GM21717 (cell line): ENCODE measurements around the gene SH2D1B.
"Not testable (repeated sequence)": the region's sequence is repeated elsewhere in the genome, so short reads cannot be mapped to it uniquely, and the experiment has no call there.

Source experiments
- ATAC-seq: cut with Tn5 transposase; IDR thresholded peaks from one replicate; pipeline ENCODE4 v1.9.1; 2021; ENCODE audit warnings: mild to moderate bottlenecking, moderate library complexity; ENCODE audit not compliant: unreplicated experiment

SH2D1B gene

DNA sequence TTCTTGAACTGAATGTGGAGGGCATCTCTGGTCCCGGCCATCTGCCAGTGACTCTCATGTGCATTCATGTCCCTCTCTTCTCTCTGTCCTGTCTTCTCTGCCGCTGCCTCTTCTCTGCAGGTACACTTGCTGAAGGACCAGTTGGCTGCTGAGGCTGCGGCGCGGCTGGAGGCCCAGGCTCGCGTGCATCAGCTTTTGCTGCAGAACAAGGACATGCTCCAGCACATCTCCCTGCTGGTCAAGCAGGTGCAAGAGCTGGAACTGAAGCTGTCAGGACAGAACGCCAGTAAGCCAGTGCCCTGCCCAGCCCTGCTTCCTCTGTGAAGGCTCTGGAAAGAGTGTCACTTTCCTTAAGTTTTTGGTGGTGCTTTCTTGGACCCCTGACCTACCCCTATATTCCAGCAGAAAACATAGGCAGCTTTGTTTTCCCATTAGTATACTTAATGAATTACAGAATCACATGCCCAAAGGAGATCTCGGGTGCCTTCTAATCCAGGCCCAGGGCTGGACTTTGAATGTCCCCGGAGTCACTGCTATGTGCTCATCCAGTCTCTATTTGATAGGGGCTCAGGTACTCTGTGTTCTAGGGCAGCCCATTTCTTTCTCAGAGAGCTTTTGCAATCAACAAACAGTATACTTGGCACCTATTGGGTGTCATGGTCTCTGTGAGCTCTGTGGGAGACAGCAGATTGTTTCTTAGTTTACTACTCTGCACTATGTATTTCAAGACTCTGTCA is 46.5 kb downstream of the SH2D1B start:
- no peak for ATAC-seq

DNA sequence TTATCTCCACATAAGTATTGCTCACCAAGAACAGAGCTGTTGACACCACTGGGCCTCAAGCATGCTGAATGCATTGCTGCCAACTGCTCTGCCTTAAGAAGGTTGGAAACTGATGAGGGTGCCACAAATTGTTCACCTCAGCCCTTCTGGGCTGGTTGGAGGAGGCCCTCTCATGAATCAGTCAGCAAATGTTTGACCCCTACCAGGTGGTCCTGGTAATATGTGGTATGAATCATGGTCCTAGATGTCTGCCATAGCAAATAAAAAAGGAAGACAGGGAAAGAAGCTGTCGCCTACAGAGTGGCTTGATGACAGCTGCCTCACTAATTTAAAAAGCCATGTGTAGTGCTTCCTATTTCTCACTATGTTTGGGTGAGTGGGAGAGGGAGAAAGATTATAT is 47.4 kb downstream of the SH2D1B start:
- no peak for ATAC-seq

DNA sequence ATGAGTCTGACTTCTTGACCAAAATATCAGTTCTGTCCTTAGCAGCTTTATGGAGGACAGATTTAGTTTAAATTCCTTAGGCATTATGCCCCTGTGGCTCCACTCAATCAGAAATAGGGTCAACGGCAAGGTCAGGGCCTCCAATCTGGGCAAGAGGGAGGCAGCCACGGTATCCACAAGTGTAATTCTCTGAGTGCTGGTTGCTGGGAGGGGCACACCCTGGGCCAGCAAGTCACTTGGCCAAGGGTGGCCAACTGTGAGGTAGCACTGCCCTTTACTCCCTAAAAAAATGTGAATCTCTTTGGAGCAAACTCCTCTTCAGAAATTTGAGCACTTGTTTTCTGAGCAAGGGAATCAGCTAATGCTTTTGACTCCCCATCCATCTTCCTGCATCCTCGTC is 48.1 kb downstream of the SH2D1B start:
- ATAC-seq = no peak

DNA sequence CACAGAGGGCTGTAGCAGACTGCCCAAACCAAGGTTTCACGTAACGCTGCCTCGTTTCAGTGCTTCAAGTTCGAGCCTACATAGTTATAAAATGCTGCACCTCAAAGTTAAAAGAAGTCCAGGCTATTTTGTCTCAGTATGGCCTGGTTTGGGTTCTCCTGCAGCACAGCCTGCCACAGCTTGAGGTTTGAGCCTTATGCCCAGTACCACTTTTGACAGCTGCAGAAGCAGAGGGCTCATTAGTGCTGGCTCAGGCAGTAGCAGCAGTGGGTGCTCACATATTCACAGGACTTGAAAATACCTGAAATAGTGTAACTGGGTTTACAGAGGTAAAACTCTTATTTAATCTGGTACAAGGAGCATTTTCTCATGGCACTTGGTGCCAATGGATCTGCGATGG is 50.6 kb downstream of the SH2D1B start:
- no peak for ATAC-seq

DNA sequence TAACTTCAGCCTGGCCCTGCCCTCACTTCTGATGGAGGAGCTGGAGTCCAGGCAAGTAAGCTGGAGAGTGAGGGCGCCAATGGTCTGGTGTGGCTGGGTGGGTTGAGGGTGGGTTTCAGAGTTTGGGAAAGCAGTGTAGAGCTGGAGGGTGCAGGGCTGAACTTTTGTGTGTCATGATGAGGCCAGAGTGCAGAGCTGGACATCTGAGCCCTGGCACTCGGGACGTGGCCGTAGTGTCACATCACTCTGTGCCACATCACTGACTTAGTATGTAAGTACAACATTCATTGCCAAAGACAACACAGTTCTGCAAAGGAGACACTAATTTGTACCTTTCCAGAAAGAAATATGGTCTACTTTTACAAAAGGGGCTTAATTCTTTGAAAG is 51.1 kb downstream of the SH2D1B start:
- ATAC-seq = no peak

DNA sequence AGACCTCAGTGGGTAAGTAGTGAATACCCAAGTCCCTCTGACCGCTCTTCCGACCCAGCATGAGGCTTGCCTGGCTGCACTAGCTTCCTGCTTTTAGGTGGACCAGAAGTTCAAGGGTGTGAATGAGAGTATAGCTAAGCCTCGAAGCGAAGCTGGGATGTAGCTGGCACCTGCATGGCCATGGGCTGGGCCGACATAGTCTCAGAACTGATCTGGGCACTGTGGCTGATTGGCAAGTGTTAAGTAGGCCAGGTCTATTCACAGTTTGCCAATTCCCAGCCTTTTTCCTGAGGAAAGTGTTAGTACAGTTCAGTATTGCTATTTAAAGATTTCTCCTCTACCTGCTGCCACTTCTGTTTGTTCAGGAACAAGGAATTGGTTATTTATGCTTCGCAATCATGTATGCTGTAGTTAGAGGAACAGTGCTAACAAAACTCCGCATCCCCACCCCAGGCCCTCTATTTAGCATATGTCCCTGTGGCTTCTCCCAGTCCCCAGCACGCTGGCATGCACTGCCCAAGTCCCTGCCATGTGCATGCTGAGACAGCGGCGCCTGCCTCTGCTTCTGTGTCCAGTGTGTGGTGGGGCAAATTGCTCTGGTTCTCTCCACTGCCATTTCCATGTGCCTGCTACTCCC is 51.6 kb downstream of the SH2D1B start:
- no peak for ATAC-seq

DNA sequence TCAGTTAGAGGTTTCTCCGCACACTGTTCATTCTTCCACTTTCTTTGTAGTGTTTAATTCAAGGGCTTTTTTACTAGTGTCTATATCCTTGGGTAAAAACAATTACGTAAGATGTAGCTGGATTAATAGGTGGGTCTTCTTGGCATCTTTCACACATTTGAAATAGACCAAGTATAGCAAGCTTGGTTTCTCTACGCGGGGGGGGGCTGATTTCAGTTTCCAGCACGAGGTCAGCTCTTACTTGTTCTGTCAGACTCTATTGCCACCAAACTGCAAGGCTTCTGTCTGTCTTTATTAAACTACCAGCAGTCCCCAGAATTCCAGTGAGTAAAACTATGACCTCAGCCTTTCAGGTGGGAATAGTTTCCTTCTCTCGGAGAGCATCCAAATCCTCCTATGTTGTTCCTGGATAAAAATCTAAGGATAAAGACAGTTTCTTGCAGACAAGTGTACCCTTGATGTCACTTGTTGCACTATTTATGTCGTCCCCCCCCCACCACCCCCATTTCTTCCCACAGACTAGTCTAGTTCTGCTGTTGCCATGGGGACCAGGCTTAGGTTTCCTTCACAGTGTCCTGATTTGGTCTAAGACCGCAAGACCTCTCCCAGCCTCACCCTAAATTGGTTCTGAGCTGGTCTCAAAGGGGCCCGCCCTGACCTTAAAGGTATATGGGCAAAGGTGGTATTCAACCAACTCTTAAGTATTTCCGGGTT is 52.3 kb downstream of the SH2D1B start:
- no peak for ATAC-seq

DNA sequence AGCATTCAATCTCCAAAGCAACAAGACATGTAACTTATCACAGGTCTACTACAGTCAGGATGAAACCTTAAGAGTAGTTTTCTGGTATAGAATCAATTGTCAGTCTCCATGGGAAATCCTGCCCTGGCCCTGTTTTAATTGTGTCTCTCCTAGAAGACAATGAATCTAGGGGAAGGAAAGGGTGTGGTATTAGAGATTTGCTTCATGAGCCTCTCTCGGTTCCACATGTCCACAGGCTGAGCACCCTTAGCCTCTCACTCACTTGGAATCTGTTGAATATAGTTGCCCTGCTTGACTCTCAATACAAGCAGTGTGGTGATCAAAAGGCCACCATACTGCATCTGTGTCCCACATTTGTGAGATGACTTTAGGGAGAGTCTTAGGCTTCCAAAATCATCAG is 53.0 kb downstream of the SH2D1B start:
- ATAC-seq = no peak

DNA sequence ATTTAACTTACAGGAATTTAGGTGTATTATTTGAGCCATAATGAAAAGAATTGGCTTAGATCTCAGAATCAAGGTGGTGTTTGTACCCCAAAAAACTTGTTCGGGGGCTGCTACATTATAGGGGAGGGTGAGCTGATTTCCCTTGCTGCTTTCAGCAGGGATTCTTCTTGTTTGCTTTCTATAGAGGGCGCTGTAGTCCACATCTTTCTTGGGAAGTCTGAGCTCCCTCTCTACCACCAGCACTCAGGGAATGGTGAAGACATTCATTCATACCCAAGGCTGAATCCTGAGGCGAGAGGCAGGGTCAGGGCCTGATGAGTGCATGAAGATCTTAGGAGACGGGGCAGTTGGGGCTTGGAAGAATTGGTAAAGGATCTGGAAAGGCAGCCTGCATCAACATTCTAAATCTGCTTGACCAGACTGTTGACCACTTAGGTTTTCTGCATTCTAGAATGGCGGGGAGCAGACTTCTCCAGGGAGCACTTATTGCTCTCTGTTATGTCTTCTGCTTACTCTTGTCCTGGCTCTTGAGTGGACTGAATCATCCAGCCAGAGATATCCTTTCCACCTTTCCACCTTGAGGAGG is 54.2 kb downstream of the SH2D1B start:
- ATAC-seq = no peak

DNA sequence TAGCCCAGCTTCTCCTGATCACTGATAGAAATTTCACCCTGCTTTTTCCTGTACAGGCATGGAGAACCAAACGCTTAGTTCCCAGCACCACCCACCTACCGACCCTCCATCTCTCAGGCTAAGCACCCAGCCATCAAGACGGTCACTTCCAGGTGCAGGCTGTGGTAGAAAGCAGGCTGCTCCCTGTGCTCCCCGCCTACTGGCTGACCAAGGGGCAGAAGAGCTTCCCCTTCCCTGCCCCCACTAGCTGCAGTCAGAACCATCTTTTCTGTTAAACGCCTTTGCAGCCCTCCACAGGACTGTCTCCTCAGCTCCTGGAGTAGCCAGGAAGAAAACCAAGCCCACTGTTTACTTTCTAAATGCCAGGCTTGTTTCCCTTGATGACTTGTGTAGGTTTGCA is 58.2 kb downstream of the SH2D1B start:
- ATAC-seq = no peak

DNA sequence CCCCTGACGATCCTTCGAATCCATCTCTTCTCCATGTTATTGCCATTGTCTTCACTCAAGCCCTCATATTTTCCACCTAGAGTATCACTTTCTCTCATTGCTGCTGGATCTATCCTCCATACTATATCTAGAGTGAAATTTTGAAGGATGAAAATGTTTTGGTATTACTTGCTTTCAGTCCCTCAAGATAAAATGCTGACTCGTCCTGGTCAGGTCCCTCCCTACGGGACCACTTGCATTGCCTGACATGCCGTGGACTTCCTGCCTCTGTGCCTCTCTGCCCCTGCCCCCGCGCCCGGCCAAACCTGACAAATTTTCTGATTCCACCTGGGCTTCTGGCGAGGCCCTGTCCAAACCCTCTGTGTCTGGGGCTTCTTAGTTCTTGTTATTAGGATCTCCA is 58.9 kb downstream of the SH2D1B start:
- no peak for ATAC-seq

DNA sequence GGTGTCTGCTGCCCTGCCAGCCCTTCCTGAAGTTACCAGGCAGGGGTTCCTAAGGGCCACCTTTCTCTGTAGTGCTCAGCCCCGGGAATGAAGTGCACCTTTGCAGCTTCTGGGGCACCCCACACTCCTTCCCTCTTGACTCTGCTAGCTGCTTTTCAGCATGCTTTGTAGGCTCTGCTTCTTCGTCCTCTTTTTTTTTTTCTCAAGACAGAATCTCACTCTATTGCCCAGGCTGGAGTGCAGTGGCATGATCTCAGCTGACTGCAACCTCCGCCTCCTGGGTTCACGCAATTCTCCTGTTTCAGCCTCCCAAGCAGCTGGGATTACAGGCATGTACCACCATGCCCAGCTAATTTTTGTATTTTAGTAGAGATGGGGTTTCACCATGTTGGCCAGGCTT is 60.1 kb downstream of the SH2D1B start:
- ATAC-seq = not testable (repeated sequence)

DNA sequence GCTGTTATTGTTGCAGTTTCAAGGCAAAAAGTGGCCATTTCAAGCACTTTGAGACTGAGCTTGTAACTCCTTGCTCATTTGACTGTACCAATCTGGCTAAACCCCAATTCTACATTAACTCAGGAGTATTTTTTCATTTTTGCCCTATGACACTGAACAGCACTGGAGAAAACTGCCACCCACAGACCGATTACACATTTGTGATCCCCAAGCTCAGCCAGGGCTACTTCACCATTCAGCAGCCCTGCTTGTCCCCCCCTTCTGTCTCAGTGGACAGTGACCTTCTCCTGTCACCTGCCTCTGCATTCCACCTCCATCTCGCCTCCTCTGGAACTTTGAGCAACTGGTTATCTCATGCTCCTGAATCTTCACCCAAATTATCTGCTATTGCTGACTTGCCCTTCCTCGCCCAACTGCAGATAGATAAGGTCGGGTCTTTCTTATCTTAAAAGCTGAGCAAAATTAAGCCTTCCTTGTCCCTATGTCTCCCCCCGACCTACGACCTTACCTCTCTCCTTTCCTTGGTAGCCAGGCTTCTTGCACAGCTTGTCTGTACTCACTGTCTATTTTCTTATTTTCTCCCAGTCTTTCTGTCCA is 60.6 kb downstream of the SH2D1B start:
- ATAC-seq = no peak

DNA sequence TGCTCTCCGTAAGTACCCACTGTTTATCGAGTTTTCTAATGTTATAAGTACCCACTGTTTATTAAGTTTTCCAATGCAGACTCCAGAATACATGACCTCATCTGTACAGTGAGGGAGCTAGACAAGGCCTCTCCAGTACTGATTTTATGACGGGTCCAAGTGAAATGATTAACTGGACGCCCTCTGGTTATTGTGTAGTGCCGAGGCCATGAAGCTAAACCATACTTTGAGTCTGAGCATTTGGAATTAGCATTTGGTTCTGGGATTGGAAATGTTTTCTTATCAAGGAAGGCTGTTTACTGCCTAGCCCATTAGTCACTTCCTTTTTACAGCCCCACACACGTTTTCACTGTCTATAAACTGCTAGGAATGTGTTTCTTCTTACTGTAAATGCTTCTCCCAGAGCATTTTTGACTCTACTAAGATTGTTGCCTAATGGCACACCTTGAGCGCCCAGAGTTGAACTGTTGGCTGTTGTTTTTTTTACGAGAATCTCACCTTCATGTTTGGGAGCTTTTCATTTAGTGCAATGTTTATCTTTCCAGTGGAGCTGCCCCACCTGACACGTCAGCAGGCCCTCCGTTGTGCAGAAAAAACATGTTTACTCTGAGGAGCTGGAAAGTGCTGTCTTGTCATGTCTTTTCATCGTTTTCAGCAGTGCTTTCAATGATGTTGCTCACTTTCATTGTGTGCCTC is 62.2 kb downstream of the SH2D1B start:
- ATAC-seq = no peak

DNA sequence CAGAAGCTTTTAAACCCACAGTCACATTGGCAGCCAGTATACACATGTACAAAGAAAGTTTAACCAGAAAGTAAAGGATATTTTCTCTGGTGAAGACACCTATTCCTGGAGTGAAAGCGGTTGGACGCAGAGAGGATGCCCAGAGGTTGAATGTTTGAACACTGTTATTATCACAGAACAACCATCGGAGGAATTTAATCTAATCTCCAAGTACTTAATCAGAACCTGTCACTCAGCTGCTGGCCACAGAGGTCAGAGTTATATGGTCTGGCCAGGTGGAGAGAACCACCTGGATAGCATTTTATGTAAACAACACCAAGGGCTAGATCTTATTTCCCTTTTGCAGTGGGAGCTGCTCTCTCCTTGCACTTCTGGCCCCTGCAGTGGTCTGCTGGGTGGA is 64.7 kb downstream of the SH2D1B start:
- no peak for ATAC-seq
